ENCODE measurements around the gene GSE1. TPM values are rescaled to one million over a fixed set of nuclear protein-coding genes. Genes with fewer than 3 reads are reported as not detected.

GSE1 gene
- polyA plus RNA-seq, 3 donors from 2014 or later = 0.15 to 9.4 (median 2.9) TPM

GRCh38 chr16:85697431-85697830, 84.3 kb downstream of the GSE1 start:
- Mint-ChIP-seq H3K4me3 (no peak overlapping the region), H3K9me3 (no peaks in the 10 kb centered on the region), H3K36me3 (no peaks in the 10 kb centered on the region), H3K27me3 (ENCODE audit: low read depth in 3 of 3) (peaks cover under 1 to 12% (median 2%) of the 10 kb centered on the region in 3 donors), H3K27ac (no peak overlapping the region), H3K4me1 (no peaks in the 10 kb centered on the region)
- no peak for DNase-seq

DNA sequence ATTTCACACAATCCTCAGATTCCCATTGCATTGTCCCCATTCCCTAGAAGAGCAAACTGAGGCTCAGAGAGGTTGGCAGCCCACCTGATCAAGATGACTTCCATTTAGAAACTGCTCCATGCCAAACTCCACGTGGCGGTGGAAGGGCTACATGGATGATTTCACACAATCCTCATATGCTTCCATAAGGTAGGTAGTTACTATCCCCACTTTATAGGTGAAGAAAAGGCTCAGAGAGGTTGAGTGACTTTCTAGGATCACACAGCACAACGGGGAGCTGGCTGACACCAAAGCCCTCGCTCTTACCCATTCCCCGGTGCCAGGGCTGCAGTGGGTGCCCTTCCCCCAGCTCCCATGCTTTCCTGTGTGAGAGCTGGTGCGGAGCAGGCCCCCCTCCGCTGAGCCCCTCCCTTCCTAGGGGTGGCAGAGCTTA, 85.4 kb downstream of the GSE1 start:
- H3K36me3 Mint-ChIP-seq = no peaks in the 10 kb centered on the region
- H3K9me3 Mint-ChIP-seq = no peaks in the 10 kb centered on the region
- H3K27ac Mint-ChIP-seq = no peak overlapping the region
- H3K4me3 Mint-ChIP-seq = no peak overlapping the region
- DNase-seq = no peak
- no peaks in the 10 kb centered on the region for H3K4me1 Mint-ChIP-seq
- peaks cover 0 to 12% (median 2%) of the 10 kb centered on the region in 3 donors for H3K27me3 Mint-ChIP-seq (ENCODE audit: low read depth in 3 of 3)

DNA sequence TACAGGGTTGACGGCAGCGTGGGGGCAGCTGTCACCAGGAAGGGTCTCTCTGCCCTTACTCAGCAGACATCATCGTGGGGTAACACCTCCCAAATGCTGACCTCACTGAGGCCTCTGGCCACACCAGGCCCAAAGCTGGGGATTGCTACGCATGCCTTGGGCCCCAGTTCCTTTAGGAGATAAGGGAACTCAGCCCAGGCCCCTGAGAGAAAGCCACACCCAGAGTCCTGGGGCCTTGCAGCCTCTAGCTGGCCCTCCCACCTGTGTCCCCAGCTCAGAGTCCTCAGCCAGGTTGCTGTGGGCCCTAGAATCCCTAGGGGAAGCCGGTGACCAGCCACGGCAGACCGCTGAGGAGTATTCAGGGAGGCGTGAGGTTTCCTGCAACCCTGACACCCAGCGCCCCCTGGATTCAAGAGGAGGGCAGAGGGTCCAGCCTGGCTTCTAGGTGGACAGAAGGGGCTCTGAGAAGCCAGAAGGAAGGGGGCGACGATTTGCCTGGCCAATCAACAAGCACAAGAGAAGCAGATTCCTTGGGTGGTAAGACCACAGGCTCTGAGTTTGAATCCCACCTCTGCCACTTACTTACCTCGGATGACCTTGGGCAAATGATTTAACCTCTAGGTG, 85.9 kb downstream of the GSE1 start:
- Mint-ChIP-seq H3K9me3 (no peaks in the 10 kb centered on the region), H3K27me3 (ENCODE audit: low read depth in 3 of 3) (peaks cover 0 to 12% (median 3%) of the 10 kb centered on the region in 3 donors), H3K36me3 (no peaks in the 10 kb centered on the region), H3K4me1 (no peaks in the 10 kb centered on the region), H3K4me3 (no peak overlapping the region), H3K27ac (no peak overlapping the region)
- no peak for DNase-seq

DNA sequence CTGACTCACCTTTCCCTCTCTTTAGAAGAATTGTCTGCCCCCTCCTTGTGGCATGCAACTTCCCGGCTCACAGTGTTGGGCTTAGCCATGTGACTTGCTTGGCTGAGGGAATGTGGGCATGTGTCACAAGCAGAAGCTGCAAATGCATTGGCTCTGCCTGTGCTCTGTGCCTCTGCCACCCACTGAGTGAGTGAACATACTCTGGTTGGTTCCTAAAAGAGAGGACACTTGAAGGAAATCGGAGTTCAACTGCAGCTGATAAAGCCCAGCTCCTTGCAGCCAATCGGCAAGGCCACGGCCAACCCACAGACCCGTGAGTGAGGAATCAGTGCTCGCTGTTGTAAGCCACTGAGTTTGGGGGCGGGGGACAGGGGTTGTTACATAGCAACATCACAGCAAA, 86.5 kb downstream of the GSE1 start:
- H3K27me3 Mint-ChIP-seq (ENCODE audit: low read depth in 3 of 3) = peaks cover 0 to 12% (median 3%) of the 10 kb centered on the region in 3 donors
- H3K9me3 Mint-ChIP-seq = no peaks in the 10 kb centered on the region
- H3K36me3 Mint-ChIP-seq = no peaks in the 10 kb centered on the region
- DNase-seq = no peak
- H3K4me3 Mint-ChIP-seq = no peak overlapping the region
- no peak overlapping the region for H3K27ac Mint-ChIP-seq
- no peaks in the 10 kb centered on the region for H3K4me1 Mint-ChIP-seq

DNA sequence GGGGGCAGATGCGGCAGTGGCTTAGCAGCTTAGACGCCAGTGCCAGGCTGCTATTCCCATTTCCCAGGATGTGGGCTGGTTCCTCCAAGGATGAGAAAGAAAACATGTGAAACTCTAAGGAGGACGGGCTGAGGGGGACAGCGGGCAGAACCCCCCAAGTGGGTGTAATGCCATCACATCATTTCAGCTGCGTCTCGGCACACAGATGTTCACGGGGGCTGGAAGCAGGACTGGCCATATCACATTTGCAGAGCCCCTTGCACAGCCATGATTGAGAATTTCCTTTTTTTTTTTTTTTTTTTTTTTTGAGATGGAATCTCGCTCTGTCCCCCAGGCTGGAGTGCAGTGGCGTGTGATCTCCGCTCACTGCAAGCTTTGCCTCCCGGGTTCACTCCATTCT, 90.9 kb downstream of the GSE1 start:
- Mint-ChIP-seq H3K27ac (no peak overlapping the region), H3K9me3 (no peaks in the 10 kb centered on the region), H3K36me3 (no peaks in the 10 kb centered on the region), H3K4me1 (no peaks in the 10 kb centered on the region), H3K27me3 (ENCODE audit: low read depth in 3 of 3) (peaks cover 2 to 4% (median 3%) of the 10 kb centered on the region in 3 donors), H3K4me3 (no peak overlapping the region)
- no peak for DNase-seq

DNA sequence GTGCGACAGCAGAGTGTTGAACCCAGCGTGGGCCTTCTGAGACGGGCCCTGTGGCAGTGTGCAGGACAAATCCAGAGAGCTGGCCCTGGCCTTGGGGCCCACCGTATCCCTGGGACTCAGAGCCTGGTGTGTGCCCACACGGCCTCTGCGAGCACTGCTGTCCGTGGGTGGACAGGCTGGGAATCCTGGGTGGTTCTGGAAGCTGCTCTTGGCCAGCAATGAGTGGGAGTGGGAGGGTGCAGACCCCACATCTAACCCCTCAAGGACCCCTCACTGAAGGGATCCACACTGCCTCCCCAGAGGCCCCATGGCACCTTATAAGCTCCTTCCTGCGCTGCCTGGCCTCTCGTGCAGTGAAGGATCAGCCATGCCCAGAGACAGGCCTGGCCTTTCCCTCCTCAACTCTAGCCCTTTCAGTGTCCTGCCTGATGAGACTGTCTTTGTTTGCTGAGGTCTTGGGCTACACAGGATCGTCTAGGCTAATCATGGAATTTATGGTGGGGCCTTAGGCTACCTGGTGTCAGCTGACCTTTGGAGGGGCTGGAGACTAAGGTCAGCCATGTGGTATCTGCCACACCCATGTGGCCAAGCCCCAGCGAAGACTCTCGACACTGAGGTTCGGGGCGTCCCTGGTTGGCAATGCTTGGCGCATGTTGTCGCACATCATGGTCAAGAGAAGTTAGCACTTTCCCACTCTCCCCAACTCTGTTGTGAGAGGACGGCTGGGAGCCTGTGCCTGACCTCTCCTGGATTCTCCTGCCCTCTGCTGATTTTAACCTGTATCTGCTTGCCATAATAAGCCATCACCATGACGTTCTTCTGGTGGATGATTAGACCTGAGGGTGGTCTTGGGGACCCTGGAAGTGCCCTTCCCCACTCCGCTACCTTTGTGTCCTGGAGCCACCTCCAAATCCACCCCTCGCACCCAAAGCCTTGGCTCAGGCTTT, 92.1 kb downstream of the GSE1 start:
- DNase-seq = no peak
- Mint-ChIP-seq H3K27me3 (ENCODE audit: low read depth in 3 of 3) (peaks cover 2 to 4% (median 3%) of the 10 kb centered on the region in 3 donors), H3K36me3 (no peaks in the 10 kb centered on the region), H3K4me3 (no peak overlapping the region), H3K9me3 (no peaks in the 10 kb centered on the region), H3K4me1 (no peaks in the 10 kb centered on the region), H3K27ac (no peak overlapping the region)

DNA sequence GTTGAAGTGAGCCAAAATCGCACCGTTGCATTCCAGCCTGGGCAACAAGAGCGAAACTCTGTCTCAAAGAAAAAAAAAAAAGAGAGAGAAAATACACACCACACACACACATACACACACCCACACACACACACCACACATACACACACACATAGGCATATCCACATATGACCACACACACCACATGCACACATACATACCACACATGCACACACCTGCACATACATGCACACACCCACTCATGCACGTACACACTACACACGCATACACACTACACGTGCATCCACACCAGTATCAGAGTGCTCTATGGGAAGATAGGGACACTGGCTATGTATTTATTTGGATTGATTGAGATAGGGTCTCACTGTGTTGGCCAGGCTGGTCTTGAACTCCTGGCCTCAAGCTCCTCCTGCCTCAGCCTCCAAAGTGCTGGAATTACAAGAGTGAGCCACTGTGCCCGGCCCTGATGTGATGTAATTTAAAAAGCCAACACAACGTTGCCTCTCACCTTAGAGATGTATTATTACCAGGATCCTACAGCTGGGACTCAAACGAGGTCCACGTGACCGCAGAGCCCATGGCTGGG, 93.4 kb downstream of the GSE1 start:
- H3K9me3 Mint-ChIP-seq = no peaks in the 10 kb centered on the region
- H3K27me3 Mint-ChIP-seq (ENCODE audit: low read depth in 3 of 3) = peaks cover 2 to 5% (median 2%) of the 10 kb centered on the region in 3 donors
- DNase-seq = no peak
- H3K27ac Mint-ChIP-seq = no peak overlapping the region
- no peaks in the 10 kb centered on the region for H3K4me1 Mint-ChIP-seq
- H3K4me3 Mint-ChIP-seq = no peak overlapping the region
- H3K36me3 Mint-ChIP-seq = no peaks in the 10 kb centered on the region

DNA sequence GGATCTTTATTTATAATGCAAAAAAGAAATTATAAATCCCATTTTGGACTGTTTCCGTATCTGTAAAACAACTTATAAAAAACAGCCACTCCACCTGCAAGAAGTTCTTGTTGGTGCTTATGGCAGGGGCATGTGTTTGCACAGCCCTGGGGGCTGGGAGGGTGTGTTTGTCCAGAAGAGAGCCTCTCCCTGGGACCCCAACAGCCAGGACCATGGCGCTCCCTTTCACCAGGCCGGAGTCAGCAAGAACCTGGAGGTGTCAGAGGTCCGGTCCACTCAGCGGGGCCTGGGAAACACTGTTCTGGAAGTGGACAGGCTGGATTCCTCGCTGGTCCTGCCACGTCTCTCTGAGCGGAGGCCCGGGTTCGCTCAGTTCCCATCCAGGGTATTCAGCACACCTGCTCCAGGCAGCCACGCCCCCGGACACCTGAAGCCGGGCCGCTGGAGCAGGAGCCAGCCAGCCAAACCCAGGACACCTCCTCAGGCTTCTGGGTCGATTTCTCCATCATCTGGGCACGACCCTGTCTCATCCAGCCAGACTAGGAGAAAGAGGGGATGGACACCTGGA, 94.5 kb downstream of the GSE1 start:
- Mint-ChIP-seq H3K9me3 (peaks cover 0 to 3% (median 0%) of the 10 kb centered on the region in 6 donors), H3K36me3 (peaks cover 0 to 3% (median under 1%) of the 10 kb centered on the region in 3 donors), H3K4me3 (no peak overlapping the region), H3K27ac (no peak overlapping the region), H3K4me1 (no peaks in the 10 kb centered on the region), H3K27me3 (ENCODE audit: low read depth in 3 of 3) (peaks cover 2% of the 10 kb centered on the region in 3 donors)
- no peak for DNase-seq

DNA sequence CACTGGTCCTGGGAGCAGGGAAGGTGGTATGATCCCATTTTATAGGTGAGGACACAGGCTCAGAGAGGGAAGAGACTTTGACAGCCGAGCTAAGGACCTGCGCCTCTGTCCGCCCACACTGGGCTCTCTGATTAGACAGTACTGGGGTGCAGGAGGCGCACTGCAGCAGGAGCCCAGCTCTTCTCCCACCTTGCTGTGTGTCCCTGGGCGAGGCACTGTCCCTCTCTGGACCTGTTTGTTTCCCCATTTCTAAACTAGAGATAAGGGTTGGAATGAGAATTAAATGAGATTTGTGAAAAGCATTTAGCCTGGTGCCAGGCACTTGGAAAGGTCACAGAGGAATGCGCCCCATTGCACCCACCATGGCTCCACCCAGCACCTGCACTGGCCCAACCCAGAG, 95.2 kb downstream of the GSE1 start:
- H3K9me3 Mint-ChIP-seq = peaks cover 0 to 3% (median 0%) of the 10 kb centered on the region in 6 donors
- H3K4me1 Mint-ChIP-seq = no peaks in the 10 kb centered on the region
- peaks cover 0 to 3% (median 3%) of the 10 kb centered on the region in 3 donors for H3K36me3 Mint-ChIP-seq
- H3K27ac Mint-ChIP-seq = no peak overlapping the region
- H3K27me3 Mint-ChIP-seq (ENCODE audit: low read depth in 3 of 3) = peaks cover 2% of the 10 kb centered on the region in 3 donors
- H3K4me3 Mint-ChIP-seq = no peak overlapping the region
- DNase-seq = no peak

GRCh38 chr16:85709766-85710585, 96.9 kb downstream of the GSE1 start:
- peaks cover 0 to 3% (median 0%) of the 10 kb centered on the region in 6 donors for H3K9me3 Mint-ChIP-seq
- H3K27ac Mint-ChIP-seq = no peak overlapping the region
- H3K4me1 Mint-ChIP-seq = no peaks in the 10 kb centered on the region
- no peak for DNase-seq
- peaks cover 0 to 2% (median 2%) of the 10 kb centered on the region in 3 donors for H3K27me3 Mint-ChIP-seq (ENCODE audit: low read depth in 3 of 3)
- peaks cover 0 to 3% (median 3%) of the 10 kb centered on the region in 3 donors for H3K36me3 Mint-ChIP-seq
- H3K4me3 Mint-ChIP-seq = no peak overlapping the region

- H3K27ac Mint-ChIP-seq = no peak overlapping the region
- H3K4me1 Mint-ChIP-seq = peaks cover 3 to 5% of the 10 kb centered on the region in 2 donors
- peaks cover 0 to 3% (median 0%) of the 10 kb centered on the region in 6 donors for H3K9me3 Mint-ChIP-seq
Measured at GRCh38 chr16:85710732-85711131, 97.6 kb downstream of the GSE1 start.

GRCh38 chr16:85711982-85712587, 99.0 kb downstream of the GSE1 start:
- no peak overlapping the region for H3K27ac Mint-ChIP-seq
- no peak for DNase-seq
- peaks cover 0 to 3% (median 3%) of the 10 kb centered on the region in 3 donors for H3K36me3 Mint-ChIP-seq
- peaks cover 0 to 2% (median 2%) of the 10 kb centered on the region in 3 donors for H3K27me3 Mint-ChIP-seq (ENCODE audit: low read depth in 3 of 3)
- no peak overlapping the region for H3K4me3 Mint-ChIP-seq
- peaks cover 0 to 3% (median 0%) of the 10 kb centered on the region in 6 donors for H3K9me3 Mint-ChIP-seq
- H3K4me1 Mint-ChIP-seq = peaks cover 3 to 5% of the 10 kb centered on the region in 2 donors

More at GRCh38 chr16:85710732-85711131, 97.6 kb downstream of the GSE1 start:
- H3K27me3 Mint-ChIP-seq (ENCODE audit: low read depth in 3 of 3) = peaks cover 0 to 2% (median 2%) of the 10 kb centered on the region in 3 donors
- H3K4me3 Mint-ChIP-seq = no peak overlapping the region
- no peak for DNase-seq
- H3K36me3 Mint-ChIP-seq = peaks cover 0 to 3% (median 3%) of the 10 kb centered on the region in 3 donors
